ENCODE data around the gene CCNB1.
A peak's percentile ranks its signal among the peaks of the same experiment; 100 is the strongest.
"Not testable (repeated sequence)": the region's sequence is repeated elsewhere in the genome, so short reads cannot be mapped to it uniquely, and the experiment has no call there.

CCNB1 gene

DNA sequence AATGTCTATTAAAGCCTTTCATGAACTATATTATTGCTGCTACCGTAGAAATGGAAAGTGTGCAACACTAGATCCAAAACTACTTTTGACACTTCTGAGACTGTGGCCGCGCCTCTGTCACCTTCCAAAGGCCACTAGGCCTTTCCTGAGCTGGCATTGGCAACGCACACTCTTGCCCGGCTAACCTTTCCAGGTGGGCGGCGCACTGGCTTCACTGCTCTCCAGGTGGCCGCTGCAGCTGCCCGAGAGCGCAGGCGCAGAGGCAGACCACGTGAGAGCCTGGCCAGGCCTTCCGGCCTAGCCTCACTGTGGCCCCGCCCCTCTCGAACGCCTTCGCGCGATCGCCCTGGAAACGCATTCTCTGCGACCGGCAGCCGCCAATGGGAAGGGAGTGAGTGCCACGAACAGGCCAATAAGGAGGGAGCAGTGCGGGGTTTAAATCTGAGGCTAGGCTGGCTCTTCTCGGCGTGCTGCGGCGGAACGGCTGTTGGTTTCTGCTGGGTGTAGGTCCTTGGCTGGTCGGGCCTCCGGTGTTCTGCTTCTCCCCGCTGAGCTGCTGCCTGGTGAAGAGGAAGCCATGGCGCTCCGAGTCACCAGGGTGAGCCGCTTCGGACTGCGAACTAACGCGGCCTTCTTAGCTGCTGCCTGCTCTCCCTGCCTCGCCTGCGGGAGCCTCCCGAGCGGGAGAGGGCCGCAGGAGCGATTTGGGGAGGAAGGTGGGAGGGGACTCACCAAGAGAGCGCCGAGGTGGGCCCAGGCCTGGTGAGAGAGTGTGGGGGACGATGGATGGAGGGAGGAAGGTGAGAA is at the start of gene CCNB1:
Gene CCNB1 (plus strand): TSS at position 465 of the 807 bp plus-strand sequence. CDS start 113 bp downstream, at position 578.
- DNase-seq, result peak; percentile 99

DNA sequence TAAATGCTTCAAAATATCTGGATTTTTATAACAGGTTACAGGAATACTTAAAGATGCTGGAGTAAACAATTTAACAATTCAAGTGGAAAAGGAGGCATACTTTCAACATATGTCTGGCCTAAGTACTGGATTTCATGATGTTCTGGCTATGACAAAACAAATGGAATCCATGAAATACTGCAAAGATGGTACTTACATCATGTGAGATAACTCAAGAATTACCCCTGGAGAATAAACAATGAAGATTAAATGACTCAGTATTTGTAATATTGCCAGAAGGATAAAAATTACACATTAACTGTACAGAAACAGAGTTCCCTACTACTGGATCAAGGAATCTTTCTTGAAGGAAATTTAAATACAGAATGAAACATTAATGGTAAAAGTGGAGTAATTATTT is 37.5 kb upstream of the CCNB1 start:
- DNase-seq, result no peak

DNA sequence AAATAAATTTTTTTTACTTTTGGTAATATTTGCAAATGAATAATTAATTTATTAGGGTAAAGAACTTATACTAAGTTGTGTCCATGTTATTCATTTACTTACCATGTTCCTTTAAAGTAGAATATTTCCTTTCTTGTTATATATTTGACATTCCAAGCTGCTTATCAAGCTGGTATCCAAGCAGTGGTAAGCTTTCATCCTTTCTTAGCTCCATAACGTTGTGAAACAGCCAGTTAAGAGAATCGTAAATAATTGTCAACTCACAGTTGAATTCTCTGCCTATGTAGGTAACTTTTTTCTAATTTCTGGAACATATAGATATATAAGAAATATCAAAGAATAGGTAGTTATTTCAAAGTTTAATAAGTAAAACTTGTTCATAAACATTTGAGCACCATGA is 36.7 kb upstream of the CCNB1 start:
- no peak for DNase-seq

DNA sequence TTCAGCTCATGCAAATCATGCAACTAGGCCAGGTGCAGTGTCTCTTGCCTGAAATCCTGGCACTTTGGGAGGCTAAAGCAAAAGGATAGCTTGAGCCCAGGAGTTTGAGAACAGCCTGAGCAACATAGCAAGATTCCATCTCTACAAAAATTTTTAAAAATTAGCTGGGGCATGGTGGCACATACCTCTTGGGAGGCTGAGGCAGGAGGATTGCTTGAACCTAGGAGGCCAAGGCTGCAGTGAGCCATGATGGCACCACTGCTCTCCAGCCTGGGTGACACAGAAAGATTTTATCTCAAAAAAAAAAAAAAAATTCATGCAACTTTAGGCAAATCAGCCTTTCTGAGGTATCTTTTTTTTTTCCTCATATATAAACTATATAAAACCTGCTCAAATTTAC is 35.6 kb upstream of the CCNB1 start:
- DNase-seq, result no peak

DNA sequence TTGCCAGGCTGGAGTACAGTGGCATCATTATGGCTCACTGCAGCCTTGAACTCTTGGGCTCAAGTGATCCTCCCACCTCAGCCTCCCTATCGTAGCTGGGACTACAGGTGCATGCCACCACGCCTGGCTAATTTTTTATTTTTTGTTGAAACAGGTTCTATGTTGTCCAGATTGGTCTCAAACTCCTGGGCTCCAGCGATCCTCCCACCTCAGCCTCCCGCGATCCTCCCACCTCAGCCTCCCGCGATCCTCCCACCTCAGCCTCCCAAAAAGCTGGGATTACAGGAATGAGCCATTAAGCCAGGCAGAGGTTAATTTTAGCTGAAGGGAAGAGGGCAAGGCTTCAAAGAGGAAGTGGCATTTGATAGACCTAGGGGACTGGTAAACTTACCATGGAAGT is 32.8 kb upstream of the CCNB1 start:
- no peak for DNase-seq

DNA sequence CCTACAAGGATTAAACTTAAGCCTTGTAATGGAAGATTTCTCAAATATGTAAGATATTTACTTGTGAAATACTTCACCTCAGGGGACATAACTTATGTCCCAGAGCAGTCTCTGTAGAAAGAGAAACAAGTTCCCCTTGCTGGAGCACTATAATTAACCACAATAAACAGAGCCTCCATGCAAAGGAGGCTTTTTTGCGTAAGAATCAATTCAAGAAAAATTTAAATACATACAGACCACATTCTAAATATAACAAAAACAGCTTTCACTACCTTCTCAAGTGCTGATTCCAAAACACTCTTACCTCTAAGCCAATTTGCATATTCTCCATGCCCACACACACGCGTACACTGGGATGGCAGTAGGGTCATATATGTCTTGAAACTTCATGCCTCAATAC is 30.7 kb upstream of the CCNB1 start:
- no peak for DNase-seq

DNA sequence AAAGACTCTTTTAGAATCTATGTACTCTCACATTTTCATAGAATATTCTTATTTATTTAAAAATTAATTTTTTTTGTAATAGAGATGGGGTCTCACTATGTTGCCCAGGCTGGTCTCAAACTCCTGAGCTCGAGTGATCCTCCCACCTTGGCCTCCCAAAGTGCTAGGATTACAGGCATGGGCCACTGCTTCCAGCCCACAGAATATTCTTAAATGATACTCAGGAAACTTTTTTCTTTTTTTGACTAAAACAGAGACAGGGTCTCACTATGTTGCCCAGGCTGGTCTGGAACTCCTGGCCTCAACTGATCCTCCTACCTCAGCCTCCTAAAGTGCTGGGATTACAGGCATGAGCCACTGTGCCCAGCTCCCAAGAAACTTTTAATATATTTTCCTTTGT is 29.7 kb upstream of the CCNB1 start:
- DNase-seq, result not testable (repeated sequence)

DNA sequence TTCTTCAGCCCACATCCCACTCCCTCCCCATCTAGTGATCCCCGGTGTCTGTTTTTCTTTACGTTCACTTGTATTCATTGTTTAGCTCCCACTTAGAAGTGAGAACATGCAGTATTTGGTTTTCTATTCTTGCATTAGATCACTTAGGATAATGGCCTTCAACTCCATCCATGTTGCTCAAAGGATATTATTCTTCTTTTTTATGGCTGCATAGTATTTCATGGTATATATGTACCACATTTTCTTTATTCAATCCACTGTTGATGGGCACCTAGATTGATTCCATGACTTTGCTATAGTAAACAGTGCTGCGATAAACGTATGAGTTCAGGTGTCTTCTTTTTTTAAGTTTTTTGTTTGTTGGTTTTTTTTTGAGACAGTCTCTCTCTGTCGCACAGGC is 29.1 kb upstream of the CCNB1 start:
- DNase-seq, result no peak

DNA sequence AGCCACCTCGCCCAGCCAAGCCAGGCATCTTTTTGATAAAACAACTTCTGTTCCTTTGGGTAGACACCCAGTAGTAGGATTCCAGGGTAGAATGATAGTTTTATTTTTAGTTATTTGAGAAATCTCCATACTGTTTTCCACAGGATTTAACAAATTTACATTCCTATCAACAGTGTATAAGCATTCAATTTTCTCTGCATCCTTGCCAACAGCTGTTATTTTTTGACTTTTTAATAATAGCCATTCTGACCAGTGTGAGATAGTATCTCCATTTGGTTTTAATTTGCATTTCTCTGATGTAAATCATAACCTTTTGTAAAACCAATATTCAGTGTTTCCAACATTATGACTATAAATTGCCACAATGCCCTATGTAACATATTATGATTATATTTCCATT is 28.2 kb upstream of the CCNB1 start:
- no peak for DNase-seq

DNA sequence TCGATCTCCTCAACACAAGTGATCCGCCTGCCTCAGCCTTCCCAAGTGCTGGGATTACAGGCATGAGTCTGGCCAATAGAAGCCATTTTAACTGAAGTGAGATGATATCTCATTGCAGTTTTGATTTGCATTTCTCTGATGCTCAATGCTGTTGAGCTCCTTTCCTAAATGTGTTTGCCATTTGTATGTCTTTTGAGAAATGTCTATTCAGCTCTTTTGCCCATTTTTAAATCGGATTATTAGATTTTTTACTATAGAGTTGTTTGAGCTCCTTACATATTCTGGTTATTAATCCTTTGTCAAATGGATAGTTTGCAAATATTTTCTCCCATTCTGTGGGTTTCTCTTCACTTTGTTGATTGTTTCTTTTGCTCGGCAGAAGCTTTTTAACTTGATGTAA is 26.7 kb upstream of the CCNB1 start:
- DNase-seq, result not testable (repeated sequence)

DNA sequence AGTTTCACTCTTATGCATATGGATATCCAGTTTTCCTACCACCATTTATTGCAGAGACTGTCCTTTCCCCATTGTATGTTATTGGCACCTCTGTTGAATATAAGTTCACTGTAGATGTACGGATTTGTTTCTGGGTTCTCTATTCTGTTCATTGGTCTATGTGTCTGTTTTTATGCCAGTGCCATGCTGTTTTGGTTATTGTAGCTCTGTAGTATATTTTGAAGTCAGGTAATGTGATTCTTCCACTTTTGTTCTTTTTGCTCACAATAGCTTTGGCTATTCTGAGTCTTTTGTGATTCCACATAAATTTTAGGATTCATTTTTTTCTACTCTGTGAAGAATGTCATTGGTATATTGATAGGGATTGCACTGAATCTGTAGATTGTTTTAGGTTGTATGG is 26.1 kb upstream of the CCNB1 start:
- DNase-seq, result no peak

DNA sequence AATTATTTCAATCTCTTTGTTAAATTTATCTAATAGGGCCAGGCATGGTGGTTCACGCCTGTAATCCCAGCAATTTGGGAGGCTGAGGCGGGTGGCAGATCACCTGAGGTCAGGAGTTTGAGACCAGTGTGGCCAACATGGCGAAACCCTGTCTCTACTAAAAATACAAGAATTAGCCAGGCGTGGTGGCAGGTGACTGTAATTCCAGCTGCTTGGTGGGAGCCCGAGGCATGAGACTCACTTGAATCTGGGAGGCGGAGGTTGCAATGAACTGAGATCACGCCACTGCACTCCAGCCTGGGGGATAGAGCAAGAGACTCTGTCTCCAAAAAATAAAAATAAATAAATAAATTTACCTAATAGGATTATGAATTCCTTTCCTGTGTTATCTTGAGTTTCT is 18.4 kb upstream of the CCNB1 start:
- DNase-seq, result not testable (repeated sequence)

DNA sequence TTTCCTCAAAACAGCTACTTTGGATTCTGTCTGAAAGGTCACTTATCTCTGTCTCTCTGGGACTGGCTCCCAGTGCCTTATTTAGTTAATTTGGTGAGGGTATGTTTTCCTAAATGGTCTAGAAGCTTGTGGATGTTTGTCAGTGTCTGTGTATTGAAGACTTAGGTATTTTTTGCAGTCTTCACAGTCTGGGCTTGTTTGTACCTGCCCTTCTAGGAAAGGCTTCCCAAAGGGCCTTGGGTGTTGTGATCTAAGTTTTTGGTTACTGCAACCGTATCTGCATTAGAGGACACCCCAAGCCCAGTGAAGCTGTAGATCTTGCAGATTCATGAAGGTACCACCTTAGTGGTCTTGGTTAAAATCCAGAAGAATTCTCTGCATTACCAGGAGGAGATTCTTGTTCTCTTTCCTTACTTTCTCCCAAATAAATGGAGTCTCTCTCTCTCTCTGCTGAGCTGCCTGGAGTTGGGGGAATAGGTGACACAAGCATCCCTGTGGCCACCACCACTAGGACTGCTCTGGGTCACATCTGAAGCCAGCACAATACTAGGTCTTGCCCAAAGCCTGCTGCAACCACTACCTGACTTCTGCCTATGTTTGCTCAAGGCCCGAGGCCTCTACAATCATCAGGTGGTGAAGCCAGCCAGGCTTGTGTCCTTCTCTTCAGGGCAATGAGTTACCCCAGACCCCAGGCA is 17.8 kb upstream of the CCNB1 start:
- DNase-seq, result no peak

DNA sequence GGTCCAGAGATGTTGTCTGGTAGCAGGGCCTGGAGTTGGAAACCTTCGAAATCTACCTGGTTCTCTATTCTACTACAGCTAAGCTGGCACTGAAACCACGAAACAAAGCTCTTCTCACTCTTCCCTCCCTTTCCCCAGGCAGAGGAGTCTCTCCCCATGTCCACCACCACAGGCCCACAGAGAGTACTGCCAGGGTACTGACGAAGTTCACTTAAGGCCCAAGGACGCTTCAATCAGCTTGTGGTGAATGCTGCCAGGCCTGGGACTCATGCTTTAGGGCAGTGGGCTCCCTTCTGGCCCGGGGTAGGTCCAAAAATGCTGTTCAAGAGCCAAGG is 17.3 kb upstream of the CCNB1 start:
- no peak for DNase-seq

DNA sequence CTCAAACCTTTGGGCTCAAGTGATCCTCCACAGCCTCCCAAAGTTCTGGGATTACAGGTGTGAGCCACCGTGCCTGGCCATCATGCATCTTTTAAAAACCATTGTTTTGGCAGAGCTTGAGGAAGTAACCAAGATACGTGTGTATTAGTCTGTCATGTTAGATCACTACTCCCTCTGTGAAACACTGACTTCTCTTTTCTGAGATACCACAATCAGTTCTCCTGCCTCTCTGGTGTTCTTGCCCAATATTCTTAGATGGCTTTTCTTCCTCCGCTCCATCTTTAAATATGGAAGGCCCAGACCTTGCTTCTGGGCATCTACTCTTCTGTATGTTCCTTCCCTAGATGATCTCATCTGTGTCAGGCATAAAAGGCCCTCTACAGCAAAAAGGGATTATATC is 14.2 kb upstream of the CCNB1 start:
- DNase-seq, result no peak

DNA sequence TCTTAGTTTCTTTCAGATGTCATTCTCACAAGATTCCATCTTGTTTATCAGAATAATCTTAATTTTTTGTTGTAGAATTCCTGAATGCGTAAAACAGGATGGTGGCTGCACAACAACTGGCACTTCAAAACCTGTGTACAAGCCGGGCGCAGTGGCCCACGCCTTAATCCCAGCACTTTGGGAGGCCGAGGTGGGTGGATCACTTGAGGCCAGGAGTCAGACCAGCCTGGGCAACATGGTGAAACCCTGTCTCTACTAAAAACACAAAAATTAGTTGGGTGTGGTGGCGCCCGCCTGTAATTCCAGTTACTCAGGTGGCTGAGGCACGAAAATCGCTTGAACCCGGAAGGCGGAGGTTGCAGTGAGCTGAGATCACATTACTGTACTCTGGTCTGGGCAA is 10.5 kb upstream of the CCNB1 start:
- DNase-seq, result no peak

DNA sequence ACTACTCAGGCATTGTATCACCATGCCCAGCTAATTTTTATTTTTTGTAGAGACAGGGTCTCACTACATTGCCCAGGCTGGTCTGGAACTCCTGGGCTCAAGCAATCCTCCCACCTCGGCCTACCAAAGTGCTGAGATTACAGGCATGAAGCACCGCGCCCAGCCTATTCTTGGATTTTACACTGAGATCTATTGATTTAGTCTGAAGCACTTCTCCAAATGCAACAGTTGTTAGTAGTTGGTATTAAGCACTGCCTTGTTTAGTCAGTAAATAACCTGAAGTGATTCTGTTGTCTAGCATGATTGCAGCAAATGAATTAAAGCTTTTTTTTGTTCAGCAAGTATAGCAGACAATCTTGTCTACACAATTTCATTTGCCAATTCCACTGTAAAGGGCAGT is 8.9 kb upstream of the CCNB1 start:
- no peak for DNase-seq

DNA sequence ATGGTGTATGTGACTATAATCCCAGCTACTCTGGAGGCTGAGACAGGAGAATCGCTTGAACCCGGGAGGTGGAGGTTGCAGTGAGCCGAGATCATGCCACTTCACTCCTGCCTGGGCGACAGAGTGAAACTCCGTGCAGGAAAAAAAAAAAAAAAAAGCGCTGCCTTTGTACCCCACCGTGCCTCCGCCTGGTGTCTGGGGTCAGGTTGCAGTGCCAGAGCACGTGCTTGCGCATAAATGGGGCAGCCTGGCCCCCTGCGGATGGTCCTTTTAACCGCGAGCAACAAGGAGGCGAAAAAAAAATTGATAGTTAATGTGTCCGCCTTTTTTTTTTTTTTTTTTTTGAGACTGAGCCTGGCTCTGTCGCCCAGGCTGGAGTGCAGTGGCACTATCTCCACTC is 6.3 kb upstream of the CCNB1 start:
- no peak for DNase-seq

DNA sequence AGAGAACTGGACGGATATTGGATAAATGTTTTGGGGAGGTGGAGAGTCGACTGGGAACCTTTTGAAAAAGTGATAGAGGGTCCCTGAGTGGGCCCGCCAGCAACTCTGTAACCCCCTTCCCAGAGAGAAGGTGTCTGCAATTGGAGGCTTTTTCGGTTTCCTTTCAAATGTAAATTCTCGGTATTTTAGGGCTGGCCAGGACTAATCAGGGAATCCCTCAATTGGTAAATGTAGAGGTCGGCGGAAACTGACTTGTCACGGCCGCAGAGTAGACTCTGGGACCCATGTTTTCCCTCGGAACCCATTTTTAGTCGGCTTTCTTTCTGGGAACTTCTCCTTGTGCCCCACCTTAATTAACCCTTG is 524 bp downstream of the CCNB1 start:
- DNase-seq, result no peak

DNA sequence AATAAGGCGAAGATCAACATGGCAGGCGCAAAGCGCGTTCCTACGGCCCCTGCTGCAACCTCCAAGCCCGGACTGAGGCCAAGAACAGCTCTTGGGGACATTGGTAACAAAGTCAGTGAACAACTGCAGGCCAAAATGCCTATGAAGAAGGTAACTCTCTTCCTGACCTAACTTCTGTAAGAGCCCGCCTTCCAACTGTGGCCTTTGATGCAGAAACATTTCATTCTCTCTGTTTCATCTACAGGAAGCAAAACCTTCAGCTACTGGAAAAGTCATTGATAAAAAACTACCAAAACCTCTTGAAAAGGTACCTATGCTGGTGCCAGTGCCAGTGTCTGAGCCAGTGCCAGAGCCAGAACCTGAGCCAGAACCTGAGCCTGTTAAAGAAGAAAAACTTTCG is 979 bp downstream of the CCNB1 start:
- no peak for DNase-seq

DNA sequence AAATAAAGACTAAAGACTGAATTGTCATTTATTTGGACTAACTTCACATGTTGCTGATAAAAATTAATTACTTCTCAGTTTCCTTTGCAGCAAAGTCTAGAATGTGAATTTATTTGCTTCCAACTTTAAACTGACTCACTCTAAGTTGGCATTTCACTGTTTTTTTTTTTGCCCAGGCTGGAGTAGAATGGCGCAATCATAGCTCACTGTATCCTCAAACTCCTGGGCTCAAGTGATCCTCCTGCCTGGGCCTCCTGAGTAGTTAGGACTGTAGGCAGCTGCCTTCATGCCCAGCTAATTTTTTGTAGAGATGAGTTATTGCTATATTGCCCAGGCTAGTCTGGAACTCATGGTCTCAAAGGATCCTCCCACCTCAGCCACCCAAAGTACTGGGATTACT is 3.5 kb downstream of the CCNB1 start:
- DNase-seq, result no peak

DNA sequence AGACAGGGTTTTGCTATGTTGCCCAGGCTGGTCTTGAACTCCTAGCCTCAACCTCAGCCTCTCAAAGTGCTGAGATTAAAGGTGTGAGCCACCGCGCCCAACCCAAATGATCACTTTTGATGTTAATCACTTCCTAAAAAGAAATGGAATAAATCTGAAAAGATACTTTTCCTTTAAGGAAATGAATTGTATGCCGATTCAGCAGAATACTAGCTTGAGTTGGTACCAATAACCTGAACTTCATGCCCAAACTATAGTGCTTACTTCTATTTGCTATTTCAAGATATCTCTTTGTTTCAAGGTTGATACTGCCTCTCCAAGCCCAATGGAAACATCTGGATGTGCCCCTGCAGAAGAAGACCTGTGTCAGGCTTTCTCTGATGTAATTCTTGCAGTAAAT is 4.0 kb downstream of the CCNB1 start:
- no peak for DNase-seq

DNA sequence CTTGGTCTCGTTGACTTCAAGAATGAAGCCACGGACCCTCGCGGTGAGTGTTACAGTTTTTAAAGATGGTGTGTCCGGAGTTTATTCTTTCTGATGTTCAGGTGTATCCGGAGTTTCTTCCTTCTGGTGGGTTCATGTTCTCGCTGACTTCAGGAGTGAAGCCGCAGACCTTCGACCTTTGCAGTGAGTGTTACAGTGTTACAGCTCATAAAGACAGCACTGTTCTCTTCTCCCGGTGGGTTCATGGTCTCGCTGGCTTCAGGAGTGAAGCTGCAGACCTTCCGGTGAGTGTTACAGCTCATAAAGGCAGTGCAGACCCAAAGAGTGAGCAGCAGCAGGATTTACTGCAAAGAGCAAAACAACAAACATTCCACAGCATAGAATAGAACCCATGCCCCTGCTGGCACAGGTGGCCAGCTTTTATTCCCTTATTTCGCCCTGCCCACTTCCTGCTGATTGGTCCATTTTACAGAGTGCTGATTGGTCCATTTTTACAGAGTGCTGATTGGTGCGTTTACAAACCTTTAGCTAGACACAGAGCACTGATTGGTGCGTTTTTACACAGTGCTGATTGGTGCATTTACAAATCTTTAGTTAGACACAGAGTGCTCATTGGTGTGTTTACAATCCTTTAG is 14.8 kb downstream of the CCNB1 start:
- DNase-seq, result not testable (repeated sequence)

DNA sequence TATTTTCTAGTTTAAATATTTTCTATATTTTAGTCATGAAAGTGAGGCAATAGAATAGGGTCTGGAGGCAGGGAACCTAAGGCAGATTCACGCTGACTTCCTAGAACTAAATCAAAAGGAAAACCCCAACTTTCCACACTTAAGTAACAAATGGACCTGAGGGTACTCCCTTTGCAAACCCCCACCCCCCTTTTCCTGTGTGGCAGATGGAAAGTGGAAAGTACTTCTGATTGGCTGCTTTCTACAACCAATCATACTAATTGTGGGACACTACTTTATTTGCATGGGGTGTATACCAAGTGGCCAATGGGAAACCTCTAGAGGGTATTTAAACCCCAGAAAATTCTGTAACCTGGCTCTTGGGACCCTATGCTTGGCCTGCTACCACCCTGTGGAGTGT is 17.7 kb downstream of the CCNB1 start:
- DNase-seq, result no peak

Measured in right hindlimb (tissue), 1 donor.